ENCODE results near the gene WDR44.

DNA sequence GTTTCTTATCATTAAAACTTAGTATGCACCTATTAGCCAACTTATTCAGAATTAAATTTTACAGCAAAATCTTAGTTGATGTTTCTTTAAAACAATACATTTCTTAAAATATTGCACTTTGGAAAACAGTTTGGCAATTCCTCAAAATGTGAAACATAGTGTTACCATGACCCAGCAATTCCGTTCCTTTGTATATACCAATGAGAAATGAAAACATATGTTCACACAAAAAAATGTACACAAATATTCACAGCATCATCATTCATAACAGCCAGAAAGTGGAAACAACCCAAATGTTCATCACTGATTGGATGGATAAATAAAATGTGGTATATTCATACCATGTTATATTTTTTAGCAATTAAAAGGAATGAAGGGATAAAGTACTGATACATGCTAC lies 50.2 kb downstream of the WDR44 start:
- TF ChIP-seq, protein P1, sequence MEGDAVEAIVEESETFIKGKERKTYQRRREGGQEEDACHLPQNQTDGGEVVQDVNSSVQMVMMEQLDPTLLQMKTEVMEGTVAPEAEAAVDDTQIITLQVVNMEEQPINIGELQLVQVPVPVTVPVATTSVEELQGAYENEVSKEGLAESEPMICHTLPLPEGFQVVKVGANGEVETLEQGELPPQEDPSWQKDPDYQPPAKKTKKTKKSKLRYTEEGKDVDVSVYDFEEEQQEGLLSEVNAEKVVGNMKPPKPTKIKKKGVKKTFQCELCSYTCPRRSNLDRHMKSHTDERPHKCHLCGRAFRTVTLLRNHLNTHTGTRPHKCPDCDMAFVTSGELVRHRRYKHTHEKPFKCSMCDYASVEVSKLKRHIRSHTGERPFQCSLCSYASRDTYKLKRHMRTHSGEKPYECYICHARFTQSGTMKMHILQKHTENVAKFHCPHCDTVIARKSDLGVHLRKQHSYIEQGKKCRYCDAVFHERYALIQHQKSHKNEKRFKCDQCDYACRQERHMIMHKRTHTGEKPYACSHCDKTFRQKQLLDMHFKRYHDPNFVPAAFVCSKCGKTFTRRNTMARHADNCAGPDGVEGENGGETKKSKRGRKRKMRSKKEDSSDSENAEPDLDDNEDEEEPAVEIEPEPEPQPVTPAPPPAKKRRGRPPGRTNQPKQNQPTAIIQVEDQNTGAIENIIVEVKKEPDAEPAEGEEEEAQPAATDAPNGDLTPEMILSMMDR (IDR thresholded peaks at IDR 0.05; ENCODE audit: low read length) = no peak
- TF ChIP-seq EZH2 (optimal IDR thresholded peaks at IDR 0.05; ENCODE audit: low read depth, low read length) (no peak), EZH2phosphoT487 (IDR thresholded peaks at IDR 0.05; ENCODE audit: low read length) (no peak)
